ENCODE measurements around the gene GSDME.

Gene GSDME

GRCh38 chr7:24769851-24770250 is 12.6 kb upstream of the GSDME start:
- no peak for DNase-seq (ENCODE audit: low spot score)

- no peak for DNase-seq (ENCODE audit: low spot score)
Measured at GRCh38 chr7:24769014-24769830, 12.0 kb upstream of the GSDME start.

GRCh38 chr7:24767878-24768569 is 10.8 kb upstream of the GSDME start:
- DNase-seq (ENCODE audit: low spot score): no peak

DNA sequence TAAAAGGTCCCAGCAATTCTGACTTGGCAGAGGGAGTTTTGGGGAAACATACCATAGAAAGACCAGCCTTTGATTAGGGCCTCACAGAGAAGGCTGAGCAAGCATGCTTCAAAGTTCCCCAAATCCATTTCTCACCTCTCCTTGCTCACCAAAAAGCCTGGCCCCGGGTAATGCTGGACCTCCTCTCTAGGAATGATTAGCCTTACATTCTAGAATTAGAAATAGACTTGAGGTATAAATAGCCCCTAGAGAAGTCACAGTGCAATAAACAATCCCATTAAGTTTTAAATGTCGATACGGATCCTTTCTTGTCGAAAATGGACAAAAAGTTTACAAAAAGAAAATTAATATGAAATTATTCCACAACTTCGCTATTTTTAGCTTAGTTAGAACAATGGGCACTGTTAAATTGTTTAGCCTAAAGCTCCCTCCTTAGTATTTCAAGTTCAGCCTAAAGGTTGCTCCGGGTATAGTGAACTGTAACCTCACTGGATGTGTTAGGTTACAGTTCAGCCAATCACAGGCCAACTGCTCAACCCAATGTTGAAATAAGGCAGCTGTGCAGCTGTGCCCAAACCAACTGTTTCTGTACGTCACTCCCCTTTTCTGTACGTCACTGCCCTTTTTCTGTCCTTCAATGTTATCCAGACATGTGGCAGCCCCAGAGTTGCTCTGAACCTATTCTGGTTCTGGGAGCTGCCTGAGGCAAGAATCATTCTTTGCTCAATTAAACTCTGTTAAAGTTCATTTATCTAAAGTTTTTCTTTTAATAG is 7.9 kb upstream of the GSDME start:
- no peak for DNase-seq (ENCODE audit: low spot score)

- no peak for DNase-seq (ENCODE audit: low spot score)
Measured at GRCh38 chr7:24764011-24764410, 6.7 kb upstream of the GSDME start.

GRCh38 chr7:24763303-24763901 is 6.1 kb upstream of the GSDME start:
- no peak for DNase-seq (ENCODE audit: low spot score)

DNA sequence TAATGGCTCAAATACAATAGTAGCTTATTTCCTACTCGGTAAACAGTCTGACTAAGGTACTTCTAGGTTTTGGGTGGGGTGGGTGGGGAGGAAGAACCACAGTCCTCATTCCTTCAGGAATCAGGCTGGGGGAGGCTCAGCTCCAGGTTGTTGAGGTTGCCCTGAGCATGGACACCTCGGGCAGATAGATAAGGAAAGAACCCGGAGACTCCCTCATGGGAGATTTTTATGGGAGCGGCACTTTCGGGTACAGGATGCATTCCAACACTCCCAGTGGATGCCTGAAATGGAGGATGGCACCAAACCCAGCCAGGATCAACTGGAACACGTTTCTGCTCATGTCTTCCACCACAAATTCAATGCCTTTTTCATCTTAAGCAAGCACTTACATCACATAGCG is 5.5 kb upstream of the GSDME start:
- DNase-seq (ENCODE audit: low spot score): no peak

DNA sequence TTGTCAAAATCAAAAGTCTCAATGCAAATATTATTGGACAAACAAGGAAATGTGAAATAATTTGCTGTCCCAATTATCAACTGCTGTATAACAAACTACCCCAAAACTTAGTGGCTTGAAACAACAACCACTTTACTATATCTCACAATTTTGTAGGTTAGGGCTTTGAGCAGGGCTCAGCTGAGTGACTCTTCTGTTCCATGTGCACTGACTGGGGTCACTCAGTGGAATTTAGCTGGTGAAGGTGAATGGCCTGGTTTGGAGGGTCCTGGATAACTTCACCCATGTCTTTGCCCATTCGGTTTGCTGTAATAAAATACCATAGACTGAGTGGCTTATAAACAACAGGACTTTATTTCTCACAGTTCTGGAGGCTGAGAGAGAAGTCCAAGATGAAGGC is 3.7 kb upstream of the GSDME start:
- no peak for DNase-seq (ENCODE audit: low spot score)

- no peak for DNase-seq (ENCODE audit: low spot score)
Measured at GRCh38 chr7:24756545-24757352, 515 bp downstream of the GSDME start.

DNA sequence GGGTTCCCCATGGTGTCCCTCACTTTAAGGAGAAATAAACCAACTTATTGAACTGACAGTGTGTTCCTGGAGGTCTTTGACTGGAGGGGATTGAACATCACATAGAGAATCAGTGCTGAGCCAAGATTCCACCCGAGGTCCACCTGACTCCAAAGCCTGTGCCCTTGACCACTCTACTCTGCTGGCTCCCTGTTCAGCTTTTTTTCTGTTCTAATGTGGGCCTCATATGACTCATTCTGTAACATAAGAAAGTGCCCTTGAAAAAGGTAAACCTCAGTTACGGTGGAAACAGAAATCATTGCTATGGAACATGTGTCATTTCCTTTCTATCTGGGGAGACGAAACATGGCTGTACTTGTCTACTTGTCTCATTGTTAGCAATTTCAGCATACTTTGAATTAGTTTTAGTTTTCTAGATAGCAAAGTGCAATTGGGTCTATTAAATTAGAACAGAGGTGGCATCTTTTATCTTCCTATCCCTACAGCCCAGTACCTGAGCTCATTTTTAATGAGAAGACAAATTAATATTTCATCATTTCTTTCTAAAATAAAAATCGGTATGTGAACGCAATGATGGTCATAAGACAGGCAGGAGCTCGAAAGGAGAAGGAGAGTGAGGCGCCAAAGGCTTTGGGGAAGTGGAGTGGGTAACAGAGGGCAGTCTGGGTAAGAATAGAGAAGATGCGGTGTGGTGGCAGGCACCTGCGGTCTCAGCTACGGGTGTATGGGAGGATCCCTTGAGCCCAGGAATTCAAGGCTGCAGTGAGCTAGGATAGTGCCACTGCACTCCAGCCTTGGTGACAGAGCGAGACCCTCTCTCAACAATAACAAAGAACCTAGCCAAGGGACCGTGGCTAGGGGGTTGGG is 1.5 kb downstream of the GSDME start:
- DNase-seq (ENCODE audit: low spot score): no peak

- DNase-seq (ENCODE audit: low spot score): no peak
Measured at GRCh38 chr7:24754906-24755506, 2.3 kb downstream of the GSDME start.

DNA sequence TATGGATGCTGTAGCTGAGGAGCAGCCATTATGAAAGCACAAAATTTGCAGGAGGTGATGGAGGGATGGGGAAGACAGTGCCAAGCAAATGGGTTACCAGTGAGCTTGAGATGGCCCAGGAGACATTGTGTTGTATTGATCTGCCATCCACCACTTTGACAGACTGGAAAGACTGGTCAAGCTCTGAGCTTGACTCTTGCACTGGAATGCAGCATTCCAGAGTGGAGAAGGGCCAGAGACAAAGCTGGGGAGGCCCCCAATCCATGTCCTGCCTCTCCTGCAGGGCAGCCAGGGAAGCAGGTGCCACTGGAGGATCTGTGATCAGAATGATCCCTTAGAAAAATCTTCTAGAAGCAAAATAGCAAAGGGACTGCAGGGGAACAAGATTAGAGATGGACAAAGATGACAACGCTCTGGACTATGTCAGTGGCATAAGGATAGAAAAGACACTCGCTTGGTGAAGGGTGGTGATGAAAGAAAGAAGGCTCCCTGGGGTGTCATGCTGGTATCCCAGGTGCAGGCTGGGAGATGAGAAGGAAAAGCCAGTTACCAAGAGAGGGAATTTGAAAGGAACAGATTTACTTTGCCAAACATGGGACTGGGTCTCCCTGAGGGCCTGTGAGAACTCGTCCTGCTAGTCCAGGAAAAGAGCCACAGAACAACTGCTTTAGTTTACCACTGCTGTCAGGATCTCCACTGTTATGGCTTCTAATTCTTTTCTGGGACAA is 5.0 kb downstream of the GSDME start:
- DNase-seq (ENCODE audit: low spot score): no peak

- no peak for DNase-seq (ENCODE audit: low spot score)
Measured at GRCh38 chr7:24751484-24751883, 5.8 kb downstream of the GSDME start.

- no peak for DNase-seq (ENCODE audit: low spot score)
Measured at GRCh38 chr7:24750441-24751055, 6.7 kb downstream of the GSDME start.

- DNase-seq (ENCODE audit: low spot score): no peak
Measured at GRCh38 chr7:24748521-24748920, 8.7 kb downstream of the GSDME start.

DNA sequence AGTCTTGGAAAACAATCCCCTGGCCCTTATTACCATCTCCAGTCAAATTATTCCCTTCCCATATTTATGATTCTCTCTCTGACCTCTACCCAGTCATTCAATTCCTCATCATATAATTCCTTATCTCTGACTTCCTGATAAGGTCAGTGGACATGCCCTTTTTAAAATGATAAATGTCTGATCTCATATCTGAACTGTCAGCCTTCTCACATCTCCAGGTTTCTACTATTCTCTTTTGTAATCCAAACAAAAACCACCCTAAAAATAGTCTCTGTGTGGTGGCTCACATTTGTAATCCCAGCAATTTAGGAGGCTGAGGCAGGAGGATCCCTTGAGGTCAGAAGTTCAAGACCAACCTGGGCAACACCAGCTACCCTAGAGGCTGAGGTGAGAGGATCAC is 11.9 kb downstream of the GSDME start:
- DNase-seq (ENCODE audit: low spot score): no peak

DNA sequence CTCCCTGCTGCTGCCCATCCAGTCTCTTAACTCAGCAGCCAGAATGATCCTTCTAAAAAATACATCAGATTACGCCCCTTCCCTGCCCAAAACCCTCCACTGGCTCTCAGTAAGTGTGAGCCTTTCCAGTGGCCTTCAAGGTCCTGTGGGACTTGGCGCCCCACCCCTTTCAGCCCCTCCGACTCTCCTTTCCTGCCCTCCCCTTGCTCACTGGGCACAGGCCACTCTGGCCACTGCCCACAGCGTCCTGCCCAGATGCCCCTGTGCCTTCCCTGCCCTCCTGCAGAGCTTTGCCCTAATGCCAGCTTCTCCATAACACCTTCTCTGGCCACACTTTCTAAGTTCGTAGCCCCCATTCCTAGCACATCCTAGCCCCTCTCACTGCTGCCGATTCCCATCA is 13.8 kb downstream of the GSDME start:
- DNase-seq (ENCODE audit: low spot score): no peak

GRCh38 chr7:24742506-24743162 is 14.6 kb downstream of the GSDME start:
- DNase-seq (ENCODE audit: low spot score): no peak
